GM12801 (cell line): Measurements from ENCODE around the gene PADI1.

Experiments
- CTCF ChIP-seq: IDR thresholded peaks from one replicate; pipeline ENCODE4 v1.5.1; 2011; ENCODE audit warnings: control low read depth; ENCODE audit not compliant: insufficient read length; ENCODE audit errors: extremely low read depth

Gene PADI1

GRCh38 chr1:17270891-17271765, 66.2 kb downstream of the PADI1 start:
- TF ChIP-seq CTCF: no peak

- TF ChIP-seq CTCF: no peak
Measured at GRCh38 chr1:17272066-17272465, 67.1 kb downstream of the PADI1 start.

GRCh38 chr1:17272646-17273045, 67.7 kb downstream of the PADI1 start:
- TF ChIP-seq CTCF: no peak

GRCh38 chr1:17273096-17273495, 68.2 kb downstream of the PADI1 start:
- TF ChIP-seq CTCF: no peak

GRCh38 chr1:17274186-17275170, 69.5 kb downstream of the PADI1 start:
- TF ChIP-seq CTCF: no peak

- TF ChIP-seq CTCF: no peak
Measured at GRCh38 chr1:17276568-17276967, 71.6 kb downstream of the PADI1 start.

- TF ChIP-seq CTCF: no peak
Measured at GRCh38 chr1:17277511-17278159, 72.7 kb downstream of the PADI1 start.
